Mesothelial cell of epicardium (in vitro differentiated cells): ENCODE measurements around the gene OPCML. TPM values are rescaled to one million over a fixed set of nuclear protein-coding genes. Genes with fewer than 3 reads are reported as not detected.

Experiments
- DNase-seq, 2 experiments: peaks; one replicate each; pipeline ENCODE4 v3.0.0; 2021; ENCODE audit warnings: low spot score in 2 of 2; ENCODE audit not compliant: unreplicated experiment in 2 of 2
- H3K27ac Mint-ChIP-seq: 2 replicates; pipeline ENCODE4 v1.8.0; 2021; ENCODE audit warnings: mixed read lengths
- H3K27me3 Mint-ChIP-seq: 2 replicates; pipeline ENCODE4 v1.8.0; 2021; ENCODE audit warnings: low read depth, mixed read lengths
- H3K36me3 Mint-ChIP-seq: 2 replicates; pipeline ENCODE4 v1.8.0; 2021; ENCODE audit warnings: mixed read lengths
- H3K4me1 Mint-ChIP-seq: 2 replicates; pipeline ENCODE4 v1.8.0; 2021; ENCODE audit warnings: mixed read lengths
- H3K4me3 Mint-ChIP-seq: 2 replicates; pipeline ENCODE4 v1.8.0; 2021; ENCODE audit warnings: mild to moderate bottlenecking, moderate library complexity, mixed read lengths
- H3K9me3 Mint-ChIP-seq: 2 replicates; pipeline ENCODE4 v1.8.0; 2021; ENCODE audit warnings: mixed read lengths
- CTCF ChIP-seq: fragments of 200-600 bp; sonication (generic); IDR thresholded peaks from one replicate; pipeline ENCODE4 v1.5.0; 2021; ENCODE audit warnings: antibody characterized with exemption; ENCODE audit not compliant: unreplicated experiment
- total RNA-seq: library from RNA; stranded (reverse); gene quantifications from 3 replicates; pipeline ENCODE4 v1.2.1, GENCODE V29; 2021

Gene OPCML
- total RNA-seq, 1 donor from 2014 or later, result 3.0 TPM

DNA sequence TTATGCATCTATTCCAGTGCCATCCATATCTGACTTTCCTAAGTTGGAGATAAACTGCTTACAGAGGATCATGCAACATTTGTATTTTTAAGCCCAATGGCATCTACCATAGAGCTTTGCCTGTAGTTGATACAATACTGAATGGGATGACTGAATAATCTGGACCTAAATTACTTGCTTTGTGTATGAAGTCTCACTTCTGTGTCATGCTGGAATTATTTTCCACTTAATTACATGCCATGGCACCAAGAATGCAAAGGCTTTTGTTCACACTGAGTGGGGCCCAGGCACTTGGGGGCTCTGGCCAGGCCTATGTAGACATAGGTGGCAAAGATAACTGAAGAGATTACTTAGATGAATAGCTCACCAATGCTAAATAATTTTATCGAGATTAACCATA, 51.6 kb downstream of the OPCML start:
- no peak for TF ChIP-seq CTCF
- H3K4me1 Mint-ChIP-seq, result no peaks in the 10 kb centered on the region
- H3K9me3 Mint-ChIP-seq, result no peaks in the 10 kb centered on the region
- DNase-seq, result no peak
- peaks cover 36% of the 10 kb centered on the region for H3K27me3 Mint-ChIP-seq
- H3K36me3 Mint-ChIP-seq, result no peaks in the 10 kb centered on the region
- no peak overlapping the region for H3K27ac Mint-ChIP-seq
- H3K4me3 Mint-ChIP-seq, result no peak overlapping the region

GRCh38 chr11:133479209-133479608, 53.1 kb downstream of the OPCML start:
- no peak overlapping the region for H3K27ac Mint-ChIP-seq

DNA sequence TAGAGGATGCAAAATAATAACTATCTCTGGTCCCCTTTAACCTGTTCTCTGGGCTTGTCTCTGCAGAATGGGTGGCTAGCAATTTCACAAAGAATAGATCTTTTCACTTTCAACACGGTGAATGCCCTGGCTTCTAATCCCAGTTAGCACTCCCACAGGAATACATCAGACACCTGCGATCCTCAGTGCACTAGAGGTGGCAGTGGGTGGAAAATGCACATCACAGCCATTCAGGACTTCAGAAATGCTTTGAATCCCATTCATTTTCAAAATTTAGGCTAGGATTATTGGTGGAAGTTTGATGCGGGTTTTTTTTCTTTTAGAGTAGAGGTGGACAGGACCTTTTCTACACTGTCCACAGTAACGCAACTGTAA, 55.1 kb downstream of the OPCML start:
- no peaks in the 10 kb centered on the region for H3K9me3 Mint-ChIP-seq
- H3K36me3 Mint-ChIP-seq, result no peaks in the 10 kb centered on the region
- no peak overlapping the region for H3K4me3 Mint-ChIP-seq
- TF ChIP-seq CTCF, result no peak
- DNase-seq, result no peak
- H3K27ac Mint-ChIP-seq, result no peak overlapping the region
- peaks cover 49% of the 10 kb centered on the region for H3K27me3 Mint-ChIP-seq
- H3K4me1 Mint-ChIP-seq, result no peaks in the 10 kb centered on the region

More at GRCh38 chr11:133479209-133479608, 53.1 kb downstream of the OPCML start:
- Mint-ChIP-seq H3K27me3 (peaks cover 42% of the 10 kb centered on the region), H3K4me3 (no peak overlapping the region), H3K36me3 (no peaks in the 10 kb centered on the region), H3K4me1 (no peaks in the 10 kb centered on the region), H3K9me3 (no peaks in the 10 kb centered on the region)
- no peak for TF ChIP-seq CTCF
- no peak for DNase-seq

- Mint-ChIP-seq H3K4me1 (no peaks in the 10 kb centered on the region), H3K27ac (no peak overlapping the region), H3K36me3 (no peaks in the 10 kb centered on the region), H3K4me3 (no peak overlapping the region), H3K9me3 (no peaks in the 10 kb centered on the region), H3K27me3 (peaks cover 55% of the 10 kb centered on the region)
- no peak for DNase-seq
- no peak for TF ChIP-seq CTCF
These were observed 55.6 kb downstream of the OPCML start for GRCh38 chr11:133476570-133477250.

- Mint-ChIP-seq H3K27me3 (peaks cover 69% of the 10 kb centered on the region), H3K36me3 (no peaks in the 10 kb centered on the region), H3K4me1 (no peaks in the 10 kb centered on the region), H3K27ac (no peak overlapping the region), H3K4me3 (no peak overlapping the region), H3K9me3 (no peaks in the 10 kb centered on the region)
- no peak for TF ChIP-seq CTCF
- no peak for DNase-seq
These were observed 57.8 kb downstream of the OPCML start for GRCh38 chr11:133474461-133474860.

DNA sequence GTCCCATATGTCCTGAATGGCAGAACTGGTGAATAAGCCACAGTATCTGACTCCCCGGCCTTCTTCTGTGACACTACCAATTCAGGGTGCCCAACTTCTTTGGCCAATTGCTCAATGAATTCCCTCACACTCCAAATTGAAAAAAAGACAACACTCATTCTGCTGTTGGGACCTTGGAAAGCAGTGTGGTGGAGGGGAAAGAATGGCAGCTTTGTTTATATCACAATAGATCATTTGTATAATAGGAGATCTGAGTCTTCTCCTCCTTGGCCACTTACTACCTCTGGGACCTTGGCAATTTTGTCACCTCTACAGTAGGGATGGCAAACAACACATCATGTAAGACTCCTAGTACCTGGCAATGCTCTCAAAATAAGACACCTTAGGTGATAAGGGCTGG, 64.6 kb downstream of the OPCML start:
- Mint-ChIP-seq H3K27me3 (peaks cover 31% of the 10 kb centered on the region), H3K36me3 (no peaks in the 10 kb centered on the region), H3K4me1 (no peaks in the 10 kb centered on the region), H3K9me3 (no peaks in the 10 kb centered on the region), H3K4me3 (no peak overlapping the region), H3K27ac (no peak overlapping the region)
- DNase-seq, result no peak
- TF ChIP-seq CTCF, result no peak
